Transverse colon (tissue), 4 donors: Measurements from ENCODE around the gene PODXL. TPM values are rescaled to one million over a fixed set of nuclear protein-coding genes. Genes with fewer than 3 reads are reported as not detected.
A peak's percentile ranks its signal among the peaks of the same experiment; 100 is the strongest.
"Not testable (repeated sequence)": the region's sequence is repeated elsewhere in the genome, so short reads cannot be mapped to it uniquely, and the experiment has no call there.

Experiments
- DNase-seq: peaks from one replicate; pipeline ENCODE4 v3.0.0-alpha.2; 2019
- H3K27ac ChIP-seq, 4 donors: fragments of 200-600 bp; sonication (generic); 2 replicates each; pipeline ENCODE4 v1.5.1; 2016 to 2018; ENCODE audit warnings: inconsistent platforms in 4 of 4
- H3K27me3 ChIP-seq: fragments of 200-600 bp; sonication (generic); 2 replicates; pipeline ENCODE4 v1.5.1; 2017; ENCODE audit warnings: inconsistent platforms
- H3K36me3 ChIP-seq, 4 donors: fragments of 200-600 bp; sonication (generic); 2 replicates each; pipeline ENCODE4 v1.5.1; 2017 to 2019; ENCODE audit warnings: inconsistent platforms in 4 of 4
- H3K4me1 ChIP-seq, 4 donors: fragments of 200-600 bp; sonication (generic); 2 replicates each; pipeline ENCODE4 v1.5.1; 2017 to 2020; ENCODE audit warnings: inconsistent platforms in 4 of 4
- H3K4me3 ChIP-seq, 4 donors: fragments of 200-600 bp; sonication (generic); 1 replicate in 1 of 4; 2 replicates in 3 of 4; pipeline versions ENCODE4 v1.5.1 to v1.6.1; 2017 to 2019; ENCODE audit warnings: inconsistent platforms in 4 of 4
- H3K9me3 ChIP-seq, 2 donors: fragments of 200-600 bp; sonication (generic); 2 replicates each; pipeline ENCODE4 v1.5.1; 2017 to 2019; ENCODE audit warnings: inconsistent platforms in 2 of 2
- CTCF ChIP-seq, 5 experiments: fragments of 200-600 bp in 3 of 5; fragments of 450-650 bp in 2 of 5; sonication (generic) in 3 of 5; IDR thresholded peaks; 1 replicate in 2 of 5; 2 replicates in 3 of 5; pipeline ENCODE4 v1.5.1; 2016 to 2017; ENCODE audit warnings: antibody characterized with exemption in 5 of 5, inconsistent platforms in 3 of 5, mild to moderate bottlenecking in 2 of 5, moderate library complexity in 1 of 5
- EP300 ChIP-seq: sonication (generic); formaldehyde crosslinking; IDR thresholded peaks from one replicate; pipeline ENCODE4 v1.6.1; 2017; ENCODE audit warnings: antibody characterized with exemption, low read depth
- POLR2A ChIP-seq: fragments of 450-650 bp; IDR thresholded peaks from one replicate; pipeline ENCODE4 v1.6.1; 2016; ENCODE audit warnings: antibody characterized with exemption, mild to moderate bottlenecking, moderate library complexity
- POLR2AphosphoS5 ChIP-seq, 3 donors: sonication (generic); formaldehyde crosslinking; IDR thresholded peaks; one replicate each; pipeline ENCODE4 v1.6.1; 2016; ENCODE audit warnings: antibody characterized with exemption in 3 of 3
- WGBS, 2 donors: methylation state at CpG; one replicate each; pipeline ENCODE4 v1.1.5; 2018; ENCODE audit warnings: low coverage in 1 of 2; 5-methylcytosine and 5-hydroxymethylcytosine counted together
- in situ Hi-C, 4 donors: fragments of 200-750 bp; cut with MboI; loops; one replicate each; pipeline versions ENCODE4 v1.15.0 to v1.15.1; 2017; ENCODE audit warnings: low sequenced_read_pairs in 3 of 4, low pct_ligation_motif_present in 1 of 4, low pct_unique_long_range_greater_than_20kb in 1 of 4
- intact Hi-C: fragments of 100-400 bp; cut with DNase I; formaldehyde crosslinking; loops from one replicate; pipeline ENCODE4 v1.15.1; 2023; ENCODE audit warnings: low total_unique reads
- total RNA-seq, 4 donors: library from RNA; depleted of rRNA; stranded (reverse); fragments of >200 nt; gene quantifications; one replicate each; pipeline ENCODE4 v1.1.0, GENCODE V29; 2016

The PODXL gene
- total RNA-seq, 4 donors from 2014 or later: 11.7 to 25.8 (median 16.1) TPM

- DNase-seq: no peak
- Histone ChIP-seq H3K27me3 (no peaks in the 10 kb centered on the region), H3K36me3 (no peaks in the 10 kb centered on the region), H3K9me3 (no peaks in the 10 kb centered on the region), H3K27ac (no peak overlapping the region), H3K4me3 (no peak overlapping the region), H3K4me1 (peaks cover 3 to 18% (median 12%) of the 10 kb centered on the region in 4 donors)
- in situ Hi-C loops (loop anchor here in 2 of 4 donors (10.0 kb wide), 1 partner anchor 137 kb away; no protein-coding TSS in a partner anchor), intact Hi-C loops (no loop called here)
- WGBS, 2 donors: 89 to 90% methylated on average over 9 to 19 of the region's 19 CpGs
- TF ChIP-seq POLR2A: no peak
- TF ChIP-seq EP300: no peak
- no peak for TF ChIP-seq CTCF (IDR thresholded peaks at IDR 0.05)
- TF ChIP-seq POLR2AphosphoS5 (IDR thresholded peaks at IDR 0.05): no peak
Observed at GRCh38 chr7:131517218-131517923, 39.1 kb downstream of the PODXL start.

GRCh38 chr7:131515471-131515870, 41.0 kb downstream of the PODXL start:
- DNase-seq, H3K36me3 ChIP-seq, H3K27ac ChIP-seq, H3K4me1 ChIP-seq, H3K4me3 ChIP-seq, H3K27me3 ChIP-seq, H3K9me3 ChIP-seq, intact Hi-C loops: not testable (repeated sequence)
- in situ Hi-C loops: loop anchor here in 2 of 4 donors (10.0 kb wide), 1 partner anchor 139 kb away; no protein-coding TSS in a partner anchor
- WGBS, 2 donors: 90 to 92% methylated on average over 5 to 7 of the region's 7 CpGs

GRCh38 chr7:131513245-131514061, 43.0 kb downstream of the PODXL start:
- peak; percentile 85 for DNase-seq
- 36 to 64% methylated on average over 5 to 11 of the region's 11 CpGs for WGBS, 2 donors
- Histone ChIP-seq H3K4me1 (peaks cover 0 to 8% (median 1%) of the 10 kb centered on the region in 4 donors), H3K36me3 (no peaks in the 10 kb centered on the region), H3K9me3 (no peaks in the 10 kb centered on the region), H3K4me3 (no peak overlapping the region), H3K27me3 (no peaks in the 10 kb centered on the region), H3K27ac (peak overlapping the region in 1 of 4 donors; percentile 19)
- in situ Hi-C loops: loop anchor here in 3 of 4 donors (5.0 to 10.0 kb wide), 2 partner anchors 141 to 144 kb away; no protein-coding TSS in a partner anchor
- intact Hi-C loops: no loop called here
- TF ChIP-seq POLR2A: no peak
- peak; percentile 81 to 95 (median 95) for TF ChIP-seq CTCF (IDR thresholded peaks at IDR 0.05)
- TF ChIP-seq POLR2AphosphoS5 (IDR thresholded peaks at IDR 0.05): peak in 1 of 3 donors; percentile 40
- no peak for TF ChIP-seq EP300

- intact Hi-C loops: no loop called here
- peaks cover 0 to 14% (median 5%) of the 10 kb centered on the region in 4 donors for H3K4me1 ChIP-seq
- H3K27ac ChIP-seq: no peak overlapping the region
- no peaks in the 10 kb centered on the region for H3K9me3 ChIP-seq
- no peak for DNase-seq
- WGBS, 2 donors: 56 to 75% methylated on average over 10 to 15 of the region's 15 CpGs
- TF ChIP-seq EP300: no peak
- no peak for TF ChIP-seq POLR2AphosphoS5 (IDR thresholded peaks at IDR 0.05)
- TF ChIP-seq POLR2A: no peak
- no peak for TF ChIP-seq CTCF (IDR thresholded peaks at IDR 0.05)
- H3K36me3 ChIP-seq: no peaks in the 10 kb centered on the region
- in situ Hi-C loops: loop anchor here in 3 of 4 donors (5.0 to 10.0 kb wide), 2 partner anchors 143 to 145 kb away; no protein-coding TSS in a partner anchor
- H3K4me3 ChIP-seq: no peak overlapping the region
- H3K27me3 ChIP-seq: peaks cover 5% of the 10 kb centered on the region
Observed at GRCh38 chr7:131511774-131512535, 44.5 kb downstream of the PODXL start.
